ENCODE results near the gene YOD1. TPM values are rescaled to one million over a fixed set of nuclear protein-coding genes. Genes with fewer than 3 reads are reported as not detected.

YOD1 gene
- total and polyA plus RNA-seq, 10 of the 15 experiments (the other 5 are each of a cell fraction or from before 2014, with no cell fraction given), result 2.1 to 7.9 (median 5.0) TPM

DNA sequence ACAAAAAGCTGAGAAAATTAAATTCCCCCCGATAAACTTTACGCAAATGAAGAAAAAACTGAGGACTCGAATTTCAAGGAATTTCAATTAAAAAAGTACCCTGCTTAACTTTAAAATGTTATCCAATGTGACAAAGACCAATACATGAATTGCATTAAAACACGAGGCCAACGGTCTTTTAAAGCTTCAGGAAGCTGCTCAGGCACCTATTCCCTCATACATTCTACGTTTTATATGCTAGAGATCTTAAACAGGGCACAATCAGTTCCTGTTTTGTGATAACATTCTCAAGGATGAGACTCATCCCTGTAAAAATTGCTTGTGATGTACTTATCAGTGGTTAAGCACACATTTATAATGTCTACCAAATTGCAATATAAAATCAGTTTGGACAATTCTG lies 3.0 kb downstream of the YOD1 start:
- ChIA-PET RAD21 (ENCODE audit: unreplicated experiment) (interaction anchor here (0.9 to 2.3 kb wide), 5 partner anchors 27 to 451 kb away, joined by 3 to 10 read pairs (median 3); no protein-coding TSS in a partner anchor), SMC1A (ENCODE audit: uncharacterized antibody, unreplicated experiment) (interaction anchor here (0.8 to 7.1 kb wide), 15 partner anchors 9 to 451 kb away, joined by 3 to 66 read pairs (median 3); partner anchors contain the start of gene C1orf116), POLR2A (no interaction called here), CTCF (interaction anchor here (0.6 to 9.2 kb wide), 12 partner anchors 8 to 452 kb away, joined by 3 to 131 read pairs (median 8); no protein-coding TSS in a partner anchor)
- intact Hi-C loops (cut with micrococcal nuclease; ENCODE audit: unreplicated experiment) (no loop called here), in situ Hi-C loops (cut with MboI) (no loop called here)
- Histone ChIP-seq H3K79me2 (ENCODE audit: control insufficient read depth, insufficient read depth, low read length) (peaks cover 29% of the 10 kb centered on the region), H3K27ac (ENCODE audit: control insufficient read depth, insufficient read depth) (no peak overlapping the region), H4K20me1 (ENCODE audit: control insufficient read depth, insufficient read depth) (no peaks in the 10 kb centered on the region), H3K4me1 (ENCODE audit: control insufficient read depth, insufficient read depth, low read length) (peaks cover 11% of the 10 kb centered on the region), H3K4me3 (no peak overlapping the region), H3K4me2 (ENCODE audit: control insufficient read depth, insufficient read depth) (no peak overlapping the region), H3K27me3 (replicated peaks in 1 of 2; ENCODE audit: control insufficient read depth in 2 of 2, insufficient read depth in 2 of 2, low read length in 1 of 2) (no peaks in the 10 kb centered on the region), H2AFZ (ENCODE audit: control insufficient read depth, low read depth, low read length) (no peak overlapping the region), H3K36me3 (ENCODE audit: control insufficient read depth in 2 of 2, insufficient read depth in 2 of 2, low read length in 1 of 2) (peaks cover 0 to 8% of the 10 kb centered on the region in 2 experiments; a peak in 2 of 4 replicates), H3K9ac (ENCODE audit: control insufficient read depth, insufficient read depth, low read length) (no peak overlapping the region), H3K9me3 (replicated peaks; ENCODE audit: control insufficient read depth, insufficient read depth, low read length) (no peaks in the 10 kb centered on the region; the same call in 2 of the 3 replicates)
- FAIRE-seq (no peak), ATAC-seq (no peak), DNase-seq (ENCODE audit: low read depth, low spot score) (no peak)
- BruUV-seq (replicated peaks), result no TSS peak
- 74% methylated on average over 6 of the region's 6 CpGs for WGBS (ENCODE audit: insufficient coverage, insufficient replicate concordance, low lambda C conversion rate, missing lambda C conversion rate)
- TF ChIP-seq, protein P1, sequence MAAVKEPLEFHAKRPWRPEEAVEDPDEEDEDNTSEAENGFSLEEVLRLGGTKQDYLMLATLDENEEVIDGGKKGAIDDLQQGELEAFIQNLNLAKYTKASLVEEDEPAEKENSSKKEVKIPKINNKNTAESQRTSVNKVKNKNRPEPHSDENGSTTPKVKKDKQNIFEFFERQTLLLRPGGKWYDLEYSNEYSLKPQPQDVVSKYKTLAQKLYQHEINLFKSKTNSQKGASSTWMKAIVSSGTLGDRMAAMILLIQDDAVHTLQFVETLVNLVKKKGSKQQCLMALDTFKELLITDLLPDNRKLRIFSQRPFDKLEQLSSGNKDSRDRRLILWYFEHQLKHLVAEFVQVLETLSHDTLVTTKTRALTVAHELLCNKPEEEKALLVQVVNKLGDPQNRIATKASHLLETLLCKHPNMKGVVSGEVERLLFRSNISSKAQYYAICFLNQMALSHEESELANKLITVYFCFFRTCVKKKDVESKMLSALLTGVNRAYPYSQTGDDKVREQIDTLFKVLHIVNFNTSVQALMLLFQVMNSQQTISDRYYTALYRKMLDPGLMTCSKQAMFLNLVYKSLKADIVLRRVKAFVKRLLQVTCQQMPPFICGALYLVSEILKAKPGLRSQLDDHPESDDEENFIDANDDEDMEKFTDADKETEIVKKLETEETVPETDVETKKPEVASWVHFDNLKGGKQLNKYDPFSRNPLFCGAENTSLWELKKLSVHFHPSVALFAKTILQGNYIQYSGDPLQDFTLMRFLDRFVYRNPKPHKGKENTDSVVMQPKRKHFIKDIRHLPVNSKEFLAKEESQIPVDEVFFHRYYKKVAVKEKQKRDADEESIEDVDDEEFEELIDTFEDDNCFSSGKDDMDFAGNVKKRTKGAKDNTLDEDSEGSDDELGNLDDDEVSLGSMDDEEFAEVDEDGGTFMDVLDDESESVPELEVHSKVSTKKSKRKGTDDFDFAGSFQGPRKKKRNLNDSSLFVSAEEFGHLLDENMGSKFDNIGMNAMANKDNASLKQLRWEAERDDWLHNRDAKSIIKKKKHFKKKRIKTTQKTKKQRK (IDR thresholded peaks at IDR 0.05; ENCODE audit: low read depth, low read length), result no peak
- TF ChIP-seq NR2F1 (conservative IDR thresholded peaks at IDR 0.05), result no peak
- no peak for TF ChIP-seq ASH2L (IDR thresholded peaks at IDR 0.05; ENCODE audit: borderline replicate concordance, low read depth)
- TF ChIP-seq, protein P2, sequence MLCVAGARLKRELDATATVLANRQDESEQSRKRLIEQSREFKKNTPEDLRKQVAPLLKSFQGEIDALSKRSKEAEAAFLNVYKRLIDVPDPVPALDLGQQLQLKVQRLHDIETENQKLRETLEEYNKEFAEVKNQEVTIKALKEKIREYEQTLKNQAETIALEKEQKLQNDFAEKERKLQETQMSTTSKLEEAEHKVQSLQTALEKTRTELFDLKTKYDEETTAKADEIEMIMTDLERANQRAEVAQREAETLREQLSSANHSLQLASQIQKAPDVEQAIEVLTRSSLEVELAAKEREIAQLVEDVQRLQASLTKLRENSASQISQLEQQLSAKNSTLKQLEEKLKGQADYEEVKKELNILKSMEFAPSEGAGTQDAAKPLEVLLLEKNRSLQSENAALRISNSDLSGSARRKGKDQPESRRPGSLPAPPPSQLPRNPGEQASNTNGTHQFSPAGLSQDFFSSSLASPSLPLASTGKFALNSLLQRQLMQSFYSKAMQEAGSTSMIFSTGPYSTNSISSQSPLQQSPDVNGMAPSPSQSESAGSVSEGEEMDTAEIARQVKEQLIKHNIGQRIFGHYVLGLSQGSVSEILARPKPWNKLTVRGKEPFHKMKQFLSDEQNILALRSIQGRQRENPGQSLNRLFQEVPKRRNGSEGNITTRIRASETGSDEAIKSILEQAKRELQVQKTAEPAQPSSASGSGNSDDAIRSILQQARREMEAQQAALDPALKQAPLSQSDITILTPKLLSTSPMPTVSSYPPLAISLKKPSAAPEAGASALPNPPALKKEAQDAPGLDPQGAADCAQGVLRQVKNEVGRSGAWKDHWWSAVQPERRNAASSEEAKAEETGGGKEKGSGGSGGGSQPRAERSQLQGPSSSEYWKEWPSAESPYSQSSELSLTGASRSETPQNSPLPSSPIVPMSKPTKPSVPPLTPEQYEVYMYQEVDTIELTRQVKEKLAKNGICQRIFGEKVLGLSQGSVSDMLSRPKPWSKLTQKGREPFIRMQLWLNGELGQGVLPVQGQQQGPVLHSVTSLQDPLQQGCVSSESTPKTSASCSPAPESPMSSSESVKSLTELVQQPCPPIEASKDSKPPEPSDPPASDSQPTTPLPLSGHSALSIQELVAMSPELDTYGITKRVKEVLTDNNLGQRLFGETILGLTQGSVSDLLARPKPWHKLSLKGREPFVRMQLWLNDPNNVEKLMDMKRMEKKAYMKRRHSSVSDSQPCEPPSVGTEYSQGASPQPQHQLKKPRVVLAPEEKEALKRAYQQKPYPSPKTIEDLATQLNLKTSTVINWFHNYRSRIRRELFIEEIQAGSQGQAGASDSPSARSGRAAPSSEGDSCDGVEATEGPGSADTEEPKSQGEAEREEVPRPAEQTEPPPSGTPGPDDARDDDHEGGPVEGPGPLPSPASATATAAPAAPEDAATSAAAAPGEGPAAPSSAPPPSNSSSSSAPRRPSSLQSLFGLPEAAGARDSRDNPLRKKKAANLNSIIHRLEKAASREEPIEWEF (IDR thresholded peaks at IDR 0.05; ENCODE audit: insufficient replicate concordance, low read depth, low read length), result no peak
- TF ChIP-seq TCF7 (IDR thresholded peaks at IDR 0.05; ENCODE audit: borderline replicate concordance), result no peak
- no peak for TF ChIP-seq MYC (IDR thresholded peaks at IDR 0.05; ENCODE audit: insufficient read depth, insufficient read length, insufficient replicate concordance, low read length, severe bottlenecking)
- no peak for TF ChIP-seq SMAD1 (IDR thresholded peaks at IDR 0.05; ENCODE audit: low read depth, partially characterized antibody)
- TF ChIP-seq EGR1 (IDR thresholded peaks at IDR 0.05; ENCODE audit: borderline replicate concordance in 1 of 2, low read depth in 2 of 2, low read length in 2 of 2), result no peak
- TF ChIP-seq TCF12 (IDR thresholded peaks at IDR 0.05; ENCODE audit: low read depth, low read length), result no peak
- no peak for TF ChIP-seq TAF1 (IDR thresholded peaks at IDR 0.05; ENCODE audit: borderline replicate concordance, low read depth, low read length)
- TF ChIP-seq PAX8 (IDR thresholded peaks at IDR 0.05), result no peak
- TF ChIP-seq CEBPB (IDR thresholded peaks at IDR 0.05; ENCODE audit: borderline replicate concordance in 1 of 2, low read depth in 2 of 2, low read length in 2 of 2), result no peak
